H9 (cell line): ENCODE results near the gene ZNF784. TPM values are rescaled to one million over a fixed set of nuclear protein-coding genes. Genes with fewer than 3 reads are reported as not detected.

Experiments used
- total RNA-seq: library from RNA; stranded (reverse); gene quantifications from 2 replicates; pipeline ENCODE4 v1.2.1, GENCODE V29; 2021

The ZNF784 gene
- total RNA-seq, 1 experiment from 2014 or later, result 10.7 TPM

Other genes starting within 250 kb of the ZNF784 start
- gene TMEM190, start 247.7 kb downstream of the ZNF784 start, total RNA-seq, result 1.5 and 1.6 TPM in 2 replicates
- 3.8 and 4.8 TPM in 2 replicates for gene TMEM238, start 240.3 kb downstream of the ZNF784 start, total RNA-seq
- gene RPL28, start 238.6 kb downstream of the ZNF784 start, total RNA-seq, result 2,076 and 2,130 TPM in 2 replicates
- gene UBE2S, start 216.8 kb downstream of the ZNF784 start, total RNA-seq, result 391 and 393 TPM in 2 replicates
- gene SHISA7, start 181.3 kb downstream of the ZNF784 start, total RNA-seq, result 0.31 TPM in 2 replicates
- gene ISOC2, start 162.9 kb downstream of the ZNF784 start, total RNA-seq, result 68.2 and 72.2 TPM in 2 replicates
- gene C19orf85, start 159.8 kb downstream of the ZNF784 start, total RNA-seq, result 1.2 and 2.1 TPM in 2 replicates
- gene ZNF628, start 147.9 kb downstream of the ZNF784 start, total RNA-seq, result 16.5 and 16.6 TPM in 2 replicates
- gene NAT14, start 139.4 kb downstream of the ZNF784 start, total RNA-seq, result 48.7 and 51.2 TPM in 2 replicates
- 2.5 and 3.2 TPM in 2 replicates for gene SSC5D, start 136.1 kb downstream of the ZNF784 start, total RNA-seq
- gene SBK2, start 87.4 kb downstream of the ZNF784 start, total RNA-seq, result 2.5 and 2.8 TPM in 2 replicates
- gene SBK3, start 79.0 kb downstream of the ZNF784 start, total RNA-seq, result 0.48 and 0.70 TPM in 2 replicates
- 19.9 and 21.5 TPM in 2 replicates for gene ZNF579, start 43.7 kb downstream of the ZNF784 start, total RNA-seq
- gene FIZ1, start 25.0 kb downstream of the ZNF784 start, total RNA-seq, result 21.5 and 25.2 TPM in 2 replicates
- gene ZNF524, start 24.3 kb downstream of the ZNF784 start, total RNA-seq, result 2.9 and 3.0 TPM in 2 replicates
- gene ZNF865, start 18.9 kb downstream of the ZNF784 start, total RNA-seq, result 13.8 and 14.3 TPM in 2 replicates
- gene ZNF580, start 16.4 kb upstream of the ZNF784 start, total RNA-seq, result 22.4 and 22.8 TPM in 2 replicates
- 65.1 and 68.0 TPM in 2 replicates for gene ZNF581, start 19.1 kb upstream of the ZNF784 start, total RNA-seq
- 19.9 and 20.0 TPM in 2 replicates for gene CCDC106, start 23.6 kb upstream of the ZNF784 start, total RNA-seq
- gene U2AF2, start 30.5 kb upstream of the ZNF784 start, total RNA-seq, result 321 and 342 TPM in 2 replicates
- 158 and 159 TPM in 2 replicates for gene EPN1, start 50.7 kb upstream of the ZNF784 start, total RNA-seq
- not detected in 2 replicates for gene NLRP9, start 113.8 kb upstream of the ZNF784 start, total RNA-seq
- not detected in 2 replicates for gene RFPL4A, start 134.5 kb upstream of the ZNF784 start, total RNA-seq
- gene RFPL4AL1, start 144.6 kb upstream of the ZNF784 start, total RNA-seq, result not detected in 2 replicates
- gene NLRP11, start 207.4 kb upstream of the ZNF784 start, total RNA-seq, result not detected in 2 replicates
- not detected in 2 replicates for gene NLRP4, start 212.0 kb upstream of the ZNF784 start, total RNA-seq